ENCODE measurements around the gene NLRC5. TPM values are rescaled to one million over a fixed set of nuclear protein-coding genes. Genes with fewer than 3 reads are reported as not detected.
A peak's percentile ranks its signal among the peaks of the same experiment; 100 is the strongest.

NLRC5 gene
- total and polyA plus RNA-seq, 9 of the 15 experiments (the other 6 are each of a cell fraction or from before 2014, with no cell fraction given) = 0.59 to 0.71 TPM; not detected in 7

DNA sequence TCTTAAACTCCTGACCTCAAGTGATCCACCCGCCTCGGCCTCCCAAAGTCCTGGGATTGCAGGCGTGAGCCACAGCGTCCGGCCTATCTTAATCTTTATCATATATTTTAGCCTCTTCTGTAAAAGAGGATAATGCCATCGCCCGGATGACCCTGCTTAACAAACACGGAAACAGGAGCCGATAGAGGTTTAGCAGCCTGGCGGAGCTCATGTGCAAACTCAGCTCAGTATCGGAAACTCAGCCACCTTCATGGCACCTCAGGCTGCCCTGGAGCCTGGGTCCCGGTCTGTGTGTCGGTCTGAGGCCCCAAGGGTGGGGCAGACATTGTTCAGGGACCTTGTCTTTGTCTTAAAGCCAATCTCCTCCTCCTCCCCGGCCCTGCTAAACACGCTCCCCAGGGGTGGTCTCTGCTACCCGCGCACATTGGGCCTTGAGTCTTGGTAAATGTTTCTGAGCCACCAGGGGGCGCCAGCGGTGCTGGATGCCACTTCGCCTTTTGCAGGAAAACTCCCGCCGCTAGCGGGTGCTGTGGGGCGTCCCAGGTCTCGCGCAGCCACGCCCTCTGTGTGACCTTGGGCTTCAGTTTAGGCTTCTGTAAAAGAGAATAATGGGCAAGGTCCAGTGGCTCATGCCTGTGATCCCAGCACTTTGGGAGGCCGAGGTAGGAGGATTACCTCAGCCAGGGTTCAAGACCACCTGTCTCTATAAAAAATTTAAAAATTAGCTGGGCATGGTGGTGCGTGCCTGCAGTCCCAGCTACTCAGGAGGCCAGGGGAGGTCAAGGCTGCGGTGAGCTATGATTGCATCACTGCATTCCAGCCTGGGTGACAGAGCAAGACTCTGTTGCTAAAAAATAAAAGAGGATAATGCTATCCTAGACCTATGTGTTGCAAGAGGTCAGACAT, 24.9 kb upstream of the NLRC5 start (continued):
- TF ChIP-seq HDAC3 (IDR thresholded peaks at IDR 0.05; ENCODE audit: borderline replicate concordance, partially characterized antibody) = peak; percentile 38
- TF ChIP-seq STAT5B (CRISPR knock-in tag; IDR thresholded peaks at IDR 0.05) = no peak
- peak; percentile 45; the same call in 1 of the 2 replicates for TF ChIP-seq CHD2 (IDR thresholded peaks at IDR 0.05; ENCODE audit: low read depth, low read length)
- TF ChIP-seq SRSF3 (IDR thresholded peaks at IDR 0.05; ENCODE audit: insufficient read depth, low read length) = no peak
- no peak for TF ChIP-seq NFYB (IDR thresholded peaks at IDR 0.05; ENCODE audit: extremely low read depth, insufficient read length)
- TF ChIP-seq KHSRP (IDR thresholded peaks at IDR 0.05) = no peak
- no peak for TF ChIP-seq PPARD (CRISPR knock-in tag; IDR thresholded peaks at IDR 0.05)
- TF ChIP-seq, protein P1, sequence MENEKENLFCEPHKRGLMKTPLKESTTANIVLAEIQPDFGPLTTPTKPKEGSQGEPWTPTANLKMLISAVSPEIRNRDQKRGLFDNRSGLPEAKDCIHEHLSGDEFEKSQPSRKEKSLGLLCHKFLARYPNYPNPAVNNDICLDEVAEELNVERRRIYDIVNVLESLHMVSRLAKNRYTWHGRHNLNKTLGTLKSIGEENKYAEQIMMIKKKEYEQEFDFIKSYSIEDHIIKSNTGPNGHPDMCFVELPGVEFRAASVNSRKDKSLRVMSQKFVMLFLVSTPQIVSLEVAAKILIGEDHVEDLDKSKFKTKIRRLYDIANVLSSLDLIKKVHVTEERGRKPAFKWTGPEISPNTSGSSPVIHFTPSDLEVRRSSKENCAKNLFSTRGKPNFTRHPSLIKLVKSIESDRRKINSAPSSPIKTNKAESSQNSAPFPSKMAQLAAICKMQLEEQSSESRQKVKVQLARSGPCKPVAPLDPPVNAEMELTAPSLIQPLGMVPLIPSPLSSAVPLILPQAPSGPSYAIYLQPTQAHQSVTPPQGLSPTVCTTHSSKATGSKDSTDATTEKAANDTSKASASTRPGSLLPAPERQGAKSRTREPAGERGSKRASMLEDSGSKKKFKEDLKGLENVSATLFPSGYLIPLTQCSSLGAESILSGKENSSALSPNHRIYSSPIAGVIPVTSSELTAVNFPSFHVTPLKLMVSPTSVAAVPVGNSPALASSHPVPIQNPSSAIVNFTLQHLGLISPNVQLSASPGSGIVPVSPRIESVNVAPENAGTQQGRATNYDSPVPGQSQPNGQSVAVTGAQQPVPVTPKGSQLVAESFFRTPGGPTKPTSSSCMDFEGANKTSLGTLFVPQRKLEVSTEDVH (IDR thresholded peaks at IDR 0.05; ENCODE audit: low read depth, partially characterized antibody) = peak; percentile 68
- TF ChIP-seq MTA2 (IDR thresholded peaks at IDR 0.05; ENCODE audit: low read depth) = no peak
- TF ChIP-seq EHMT2 (IDR thresholded peaks at IDR 0.05) = no peak
- TF ChIP-seq, protein P2, sequence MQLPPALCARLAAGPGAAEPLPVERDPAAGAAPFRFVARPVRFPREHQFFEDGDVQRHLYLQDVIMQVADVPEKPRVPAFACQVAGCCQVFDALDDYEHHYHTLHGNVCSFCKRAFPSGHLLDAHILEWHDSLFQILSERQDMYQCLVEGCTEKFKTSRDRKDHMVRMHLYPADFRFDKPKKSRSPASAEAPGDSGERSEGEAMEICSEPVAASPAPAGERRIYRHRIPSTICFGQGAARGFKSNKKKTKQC (CRISPR knock-in tag; IDR thresholded peaks at IDR 0.05) = peak; percentile 49; the same call in 1 of the 2 replicates
- peak; percentile 87 for TF ChIP-seq RB1 (IDR thresholded peaks at IDR 0.05; ENCODE audit: low read depth)
- TF ChIP-seq TAF7 (tag; IDR thresholded peaks at IDR 0.05) = no peak
